SK-N-SH treated with all-trans-retinoic acid at 6 μM for 48 hours (cell line): ENCODE data around the gene FLVCR1.

ENCODE experiments used
- ATAC-seq: fragments of 200-7000 bp; cut with Tn5 transposase; 3 replicates; pipeline ENCODE4 v1.9.1; 2020; ENCODE audit warnings: mild to moderate bottlenecking, moderate library complexity
- ARNTL ChIP-seq: fragments of 450-650 bp; formaldehyde crosslinking; IDR thresholded peaks from 2 replicates; pipeline ENCODE4 v1.5.0; 2020; ENCODE audit warnings: low read depth, mild to moderate bottlenecking, moderate library complexity, borderline replicate concordance
- BACH2 ChIP-seq: fragments of 250-450 bp; sonication (Bioruptor Pico); IDR thresholded peaks from 2 replicates; pipeline ENCODE4 v1.9.0; 2021; ENCODE audit warnings: mild to moderate bottlenecking, borderline replicate concordance
- CREB5 ChIP-seq: fragments of 250-450 bp; sonication (Bioruptor Pico); IDR thresholded peaks from 2 replicates; pipeline ENCODE4 v1.5.1; 2020; ENCODE audit warnings: low read depth, mild to moderate bottlenecking, moderate library complexity
- ESRRG ChIP-seq: fragments of 250-450 bp; sonication (Bioruptor Pico); IDR thresholded peaks from 2 replicates; pipeline ENCODE4 v1.6.1; 2021; ENCODE audit warnings: mild to moderate bottlenecking
- GLIS3 ChIP-seq: fragments of 250-450 bp; sonication (Bioruptor Pico); IDR thresholded peaks from 2 replicates; pipeline ENCODE4 v1.5.0; 2020; ENCODE audit warnings: mild to moderate bottlenecking, moderate library complexity
- ISL1 ChIP-seq: fragments of 250-450 bp; sonication (Bioruptor Pico); IDR thresholded peaks from 2 replicates; pipeline ENCODE4 v2.1.2; 2022; ENCODE audit warnings: mild to moderate bottlenecking, moderate library complexity
- OSR1 ChIP-seq: fragments of 250-450 bp; sonication (Bioruptor Pico); IDR thresholded peaks from 2 replicates; pipeline ENCODE4 v1.8.0; 2022; ENCODE audit warnings: moderate library complexity, mild to moderate bottlenecking, inconsistent platforms
- PATZ1 ChIP-seq: fragments of 250-450 bp; sonication (Bioruptor Pico); IDR thresholded peaks from 2 replicates; pipeline ENCODE4 v1.8.0; 2020; ENCODE audit warnings: mild to moderate bottlenecking, moderate library complexity, borderline replicate concordance
- PPARA ChIP-seq: fragments of 250-450 bp; sonication (Bioruptor Pico); IDR thresholded peaks from 2 replicates; pipeline ENCODE4 v1.5.0; 2020; ENCODE audit warnings: mild to moderate bottlenecking, borderline replicate concordance
- SNAI2 ChIP-seq: fragments of 250-450 bp; sonication (Bioruptor Pico); IDR thresholded peaks from 2 replicates; pipeline ENCODE4 v1.5.0; 2020; ENCODE audit warnings: mild to moderate bottlenecking, moderate library complexity
- TCF4 ChIP-seq: fragments of 250-450 bp; sonication (Bioruptor Pico); IDR thresholded peaks from 2 replicates; pipeline ENCODE4 v1.8.0; 2021; ENCODE audit warnings: mild to moderate bottlenecking, moderate library complexity, borderline replicate concordance
- TOX ChIP-seq: fragments of 250-450 bp; sonication (Bioruptor Pico); IDR thresholded peaks from 2 replicates; pipeline ENCODE4 v1.8.0; 2021; ENCODE audit warnings: mild to moderate bottlenecking, moderate library complexity, borderline replicate concordance
- TSHZ2 ChIP-seq: fragments of 250-450 bp; sonication (Bioruptor Pico); IDR thresholded peaks from 2 replicates; pipeline ENCODE4 v1.5.0; 2020; ENCODE audit warnings: mild to moderate bottlenecking, moderate library complexity
- ZC3H10 ChIP-seq: fragments of 250-450 bp; sonication (Bioruptor Pico); IDR thresholded peaks from 2 replicates; pipeline ENCODE4 v1.5.1; 2021; ENCODE audit warnings: mild to moderate bottlenecking, moderate library complexity
- ZFP3 ChIP-seq: fragments of 250-450 bp; sonication (Bioruptor Pico); IDR thresholded peaks from 2 replicates; pipeline ENCODE4 v1.5.0; 2020; ENCODE audit warnings: mild to moderate bottlenecking, moderate library complexity
- ZFP30 ChIP-seq: fragments of 450-650 bp; formaldehyde crosslinking; IDR thresholded peaks from 2 replicates; pipeline ENCODE4 v1.5.0; 2022; ENCODE audit warnings: mild to moderate bottlenecking, moderate library complexity
- ZNF565 ChIP-seq: fragments of 450-650 bp; formaldehyde crosslinking; conservative IDR thresholded peaks from 2 replicates; pipeline ENCODE4 v1.5.0; 2020; ENCODE audit warnings: low read depth, mild to moderate bottlenecking, moderate library complexity
- ZNF70 ChIP-seq: fragments of 450-650 bp; formaldehyde crosslinking; IDR thresholded peaks from 2 replicates; pipeline ENCODE4 v1.5.0; 2020; ENCODE audit warnings: mild to moderate bottlenecking, moderate library complexity
- ZNF8 ChIP-seq: fragments of 450-650 bp; formaldehyde crosslinking; IDR thresholded peaks from 2 replicates; pipeline ENCODE4 v1.5.0; 2020; ENCODE audit warnings: mild to moderate bottlenecking, moderate library complexity
- TF ChIP-seq, protein P1 (sequence below): fragments of 250-450 bp; sonication (Bioruptor Pico); IDR thresholded peaks from 2 replicates; pipeline ENCODE4 v1.5.1; 2021; ENCODE audit warnings: mild to moderate bottlenecking, moderate library complexity
- TF ChIP-seq, protein P2 (sequence below): fragments of 250-450 bp; sonication (Bioruptor Pico); IDR thresholded peaks from 2 replicates; pipeline ENCODE4 v1.8.0; 2021; ENCODE audit warnings: low read depth, mild to moderate bottlenecking, moderate library complexity, borderline replicate concordance

The FLVCR1 gene

DNA sequence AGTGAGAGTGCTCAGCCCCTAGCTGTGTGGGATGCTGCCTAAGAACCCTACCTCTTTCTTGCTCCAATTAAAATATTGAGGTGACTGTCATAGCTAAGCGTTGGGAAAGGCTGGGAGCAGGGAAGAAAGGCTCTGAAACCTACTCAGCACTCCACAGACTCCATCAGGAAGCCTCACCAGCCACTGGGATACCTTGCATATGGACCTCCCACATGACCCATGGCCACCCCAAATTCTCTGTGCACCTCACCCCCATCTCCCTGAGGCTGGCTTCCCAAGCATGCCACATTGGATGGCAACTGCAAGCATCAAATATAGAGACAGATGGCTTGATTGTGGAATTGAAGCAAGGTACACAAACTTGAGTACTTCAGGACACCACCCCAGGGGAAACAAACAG, 41.8 kb downstream of the FLVCR1 start (continued):
- no peak for TF ChIP-seq ZNF565 (CRISPR knock-in tag)
- TF ChIP-seq ESRRG (CRISPR knock-in tag) = no peak
- no peak for TF ChIP-seq ZC3H10 (CRISPR knock-in tag)
- TF ChIP-seq, protein P1, sequence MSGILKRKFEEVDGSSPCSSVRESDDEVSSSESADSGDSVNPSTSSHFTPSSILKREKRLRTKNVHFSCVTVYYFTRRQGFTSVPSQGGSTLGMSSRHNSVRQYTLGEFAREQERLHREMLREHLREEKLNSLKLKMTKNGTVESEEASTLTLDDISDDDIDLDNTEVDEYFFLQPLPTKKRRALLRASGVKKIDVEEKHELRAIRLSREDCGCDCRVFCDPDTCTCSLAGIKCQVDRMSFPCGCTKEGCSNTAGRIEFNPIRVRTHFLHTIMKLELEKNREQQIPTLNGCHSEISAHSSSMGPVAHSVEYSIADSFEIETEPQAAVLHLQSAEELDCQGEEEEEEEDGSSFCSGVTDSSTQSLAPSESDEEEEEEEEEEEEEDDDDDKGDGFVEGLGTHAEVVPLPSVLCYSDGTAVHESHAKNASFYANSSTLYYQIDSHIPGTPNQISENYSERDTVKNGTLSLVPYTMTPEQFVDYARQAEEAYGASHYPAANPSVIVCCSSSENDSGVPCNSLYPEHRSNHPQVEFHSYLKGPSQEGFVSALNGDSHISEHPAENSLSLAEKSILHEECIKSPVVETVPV (CRISPR knock-in tag) = no peak
- no peak for TF ChIP-seq ZNF8 (CRISPR knock-in tag)
- no peak for TF ChIP-seq GLIS3 (CRISPR knock-in tag)
- TF ChIP-seq BACH2 (CRISPR knock-in tag) = no peak

DNA sequence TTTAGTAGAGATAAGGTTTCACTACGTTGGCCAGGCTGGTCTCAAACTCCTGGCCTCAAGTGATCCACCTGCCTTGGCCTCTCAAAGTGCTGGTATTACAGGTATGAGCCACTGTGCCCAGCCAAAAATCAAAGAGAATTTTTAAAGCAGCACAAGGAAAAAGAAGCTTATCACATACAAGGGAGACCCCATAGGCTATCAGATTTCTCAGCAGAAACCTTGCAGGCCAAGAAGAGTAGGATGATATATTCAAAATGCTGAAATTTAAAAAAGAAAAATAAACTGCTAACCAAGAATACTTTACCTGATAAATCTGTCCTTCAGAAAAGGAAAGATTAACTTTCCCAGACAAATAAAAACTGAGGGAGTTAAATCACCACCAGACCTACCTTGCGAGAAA, 43.2 kb downstream of the FLVCR1 start:
- ATAC-seq = no peak
- TF ChIP-seq OSR1 (no peak), ZFP30 (CRISPR knock-in tag) (no peak), PPARA (no peak), PATZ1 (CRISPR knock-in tag) (no peak), TCF4 (no peak), ZNF565 (CRISPR knock-in tag) (no peak), SNAI2 (no peak), ZFP3 (no peak), TSHZ2 (CRISPR knock-in tag) (no peak), ZNF8 (CRISPR knock-in tag) (no peak), ZC3H10 (CRISPR knock-in tag) (no peak), TOX (CRISPR knock-in tag) (no peak)

- no peak for TF ChIP-seq BACH2 (CRISPR knock-in tag)
- TF ChIP-seq, protein P1 (CRISPR knock-in tag) = no peak
- TF ChIP-seq ZNF70 (CRISPR knock-in tag) = no peak
- no peak for TF ChIP-seq OSR1
- TF ChIP-seq ZNF565 (CRISPR knock-in tag) = no peak
- no peak for TF ChIP-seq ISL1 (CRISPR knock-in tag)
- no peak for TF ChIP-seq TOX (CRISPR knock-in tag)
- no peak for TF ChIP-seq ARNTL (CRISPR knock-in tag)
- no peak for TF ChIP-seq GLIS3 (CRISPR knock-in tag)
- TF ChIP-seq ZNF8 (CRISPR knock-in tag) = no peak
- no peak for TF ChIP-seq PPARA
- no peak for TF ChIP-seq ZC3H10 (CRISPR knock-in tag)
- TF ChIP-seq, all 23 proteins: peak for 0
- ATAC-seq = no peak
Measured at GRCh38 chr1:212902054-212902453, 44.0 kb downstream of the FLVCR1 start.

DNA sequence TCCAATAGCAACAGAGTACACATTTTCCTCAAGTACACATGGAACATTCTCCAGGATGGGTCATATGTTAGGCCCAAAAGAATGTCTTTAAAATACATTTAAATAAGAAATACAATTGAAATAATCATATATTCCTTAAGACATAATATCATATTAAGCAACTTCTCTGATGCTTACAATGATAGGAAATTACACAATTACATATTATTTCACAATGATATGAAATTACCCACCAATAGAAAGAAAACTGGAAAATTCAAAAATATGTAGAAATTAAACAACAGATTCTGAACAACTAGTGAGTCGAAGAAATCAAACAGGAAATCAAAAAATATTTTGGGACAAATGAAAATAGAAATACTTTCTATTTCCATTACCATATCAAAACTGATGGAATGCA, 45.6 kb downstream of the FLVCR1 start:
- ATAC-seq = no peak
- TF ChIP-seq TSHZ2 (CRISPR knock-in tag) = no peak
- no peak for TF ChIP-seq ZC3H10 (CRISPR knock-in tag)
- no peak for TF ChIP-seq CREB5
- no peak for TF ChIP-seq TCF4
- no peak for TF ChIP-seq GLIS3 (CRISPR knock-in tag)
- TF ChIP-seq BACH2 (CRISPR knock-in tag) = no peak
- TF ChIP-seq SNAI2 = no peak
- no peak for TF ChIP-seq ISL1 (CRISPR knock-in tag)
- TF ChIP-seq, protein P2, sequence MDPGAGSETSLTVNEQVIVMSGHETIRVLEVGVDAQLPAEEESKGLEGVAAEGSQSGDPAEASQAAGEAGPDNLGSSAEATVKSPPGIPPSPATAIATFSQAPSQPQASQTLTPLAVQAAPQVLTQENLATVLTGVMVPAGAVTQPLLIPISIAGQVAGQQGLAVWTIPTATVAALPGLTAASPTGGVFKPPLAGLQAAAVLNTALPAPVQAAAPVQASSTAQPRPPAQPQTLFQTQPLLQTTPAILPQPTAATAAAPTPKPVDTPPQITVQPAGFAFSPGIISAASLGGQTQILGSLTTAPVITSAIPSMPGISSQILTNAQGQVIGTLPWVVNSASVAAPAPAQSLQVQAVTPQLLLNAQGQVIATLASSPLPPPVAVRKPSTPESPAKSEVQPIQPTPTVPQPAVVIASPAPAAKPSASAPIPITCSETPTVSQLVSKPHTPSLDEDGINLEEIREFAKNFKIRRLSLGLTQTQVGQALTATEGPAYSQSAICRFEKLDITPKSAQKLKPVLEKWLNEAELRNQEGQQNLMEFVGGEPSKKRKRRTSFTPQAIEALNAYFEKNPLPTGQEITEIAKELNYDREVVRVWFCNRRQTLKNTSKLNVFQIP (CRISPR knock-in tag) = no peak
